ENCODE data around the gene SHKBP1. TPM values are rescaled to one million over a fixed set of nuclear protein-coding genes. Genes with fewer than 3 reads are reported as not detected.

Gene SHKBP1
- polyA plus RNA-seq, 1 donor from 2014 or later, result 3.8 TPM

DNA sequence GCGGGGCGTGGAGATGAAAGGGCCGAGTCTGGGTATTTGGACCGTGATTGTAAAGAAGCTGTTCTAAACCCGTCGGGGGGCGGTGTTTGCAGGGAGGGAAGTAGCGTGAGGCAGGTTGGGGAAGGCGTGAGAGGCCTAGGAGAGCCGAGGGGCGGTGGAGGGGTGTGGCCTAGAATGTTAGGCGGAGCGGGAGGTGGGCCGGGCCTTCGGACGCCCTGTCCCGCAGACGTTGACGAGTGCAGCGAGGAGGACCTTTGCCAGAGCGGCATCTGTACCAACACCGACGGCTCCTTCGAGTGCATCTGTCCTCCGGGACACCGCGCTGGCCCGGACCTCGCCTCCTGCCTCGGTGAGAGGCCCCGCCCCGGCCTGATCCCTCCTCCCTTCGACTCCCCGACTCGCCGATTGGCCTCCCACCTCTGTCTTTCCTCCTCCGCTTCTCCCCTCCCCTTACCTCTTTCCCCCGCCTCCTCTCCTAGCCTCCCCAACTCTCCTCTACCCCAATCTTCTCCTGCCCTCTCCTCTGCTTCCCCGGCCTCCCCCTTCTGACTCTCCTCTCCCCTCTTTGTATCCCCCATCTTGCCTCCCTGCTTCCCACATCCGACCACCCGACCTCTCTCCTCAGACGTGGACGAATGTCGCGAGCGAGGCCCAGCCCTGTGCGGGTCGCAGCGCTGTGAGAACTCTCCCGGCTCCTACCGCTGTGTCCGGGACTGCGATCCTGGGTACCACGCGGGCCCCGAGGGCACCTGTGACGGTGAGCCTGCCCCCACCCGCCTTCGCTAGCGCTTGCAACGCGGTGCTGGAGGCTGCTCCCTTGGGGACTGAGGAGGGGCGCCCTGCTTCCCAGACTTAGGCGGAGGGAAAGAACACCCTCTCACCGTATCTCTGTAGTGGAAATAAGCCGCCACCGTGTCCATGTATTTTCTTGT is 37.3 kb downstream of the SHKBP1 start:
- no peak overlapping the region for H3K9ac ChIP-seq (ENCODE audit: low read length)
- no peaks in the 10 kb centered on the region for H3K79me2 ChIP-seq (replicated peaks; ENCODE audit: insufficient read depth, low read length)
- H3F3A ChIP-seq (ENCODE audit: insufficient read depth, low read length, poor library complexity, severe bottlenecking), result no peaks in the 10 kb centered on the region
- H3K27ac ChIP-seq (ENCODE audit: low read length), result no peak overlapping the region
- H3K36me3 ChIP-seq (ENCODE audit: insufficient read depth, low read length), result no peaks in the 10 kb centered on the region
- TF ChIP-seq, protein P1, sequence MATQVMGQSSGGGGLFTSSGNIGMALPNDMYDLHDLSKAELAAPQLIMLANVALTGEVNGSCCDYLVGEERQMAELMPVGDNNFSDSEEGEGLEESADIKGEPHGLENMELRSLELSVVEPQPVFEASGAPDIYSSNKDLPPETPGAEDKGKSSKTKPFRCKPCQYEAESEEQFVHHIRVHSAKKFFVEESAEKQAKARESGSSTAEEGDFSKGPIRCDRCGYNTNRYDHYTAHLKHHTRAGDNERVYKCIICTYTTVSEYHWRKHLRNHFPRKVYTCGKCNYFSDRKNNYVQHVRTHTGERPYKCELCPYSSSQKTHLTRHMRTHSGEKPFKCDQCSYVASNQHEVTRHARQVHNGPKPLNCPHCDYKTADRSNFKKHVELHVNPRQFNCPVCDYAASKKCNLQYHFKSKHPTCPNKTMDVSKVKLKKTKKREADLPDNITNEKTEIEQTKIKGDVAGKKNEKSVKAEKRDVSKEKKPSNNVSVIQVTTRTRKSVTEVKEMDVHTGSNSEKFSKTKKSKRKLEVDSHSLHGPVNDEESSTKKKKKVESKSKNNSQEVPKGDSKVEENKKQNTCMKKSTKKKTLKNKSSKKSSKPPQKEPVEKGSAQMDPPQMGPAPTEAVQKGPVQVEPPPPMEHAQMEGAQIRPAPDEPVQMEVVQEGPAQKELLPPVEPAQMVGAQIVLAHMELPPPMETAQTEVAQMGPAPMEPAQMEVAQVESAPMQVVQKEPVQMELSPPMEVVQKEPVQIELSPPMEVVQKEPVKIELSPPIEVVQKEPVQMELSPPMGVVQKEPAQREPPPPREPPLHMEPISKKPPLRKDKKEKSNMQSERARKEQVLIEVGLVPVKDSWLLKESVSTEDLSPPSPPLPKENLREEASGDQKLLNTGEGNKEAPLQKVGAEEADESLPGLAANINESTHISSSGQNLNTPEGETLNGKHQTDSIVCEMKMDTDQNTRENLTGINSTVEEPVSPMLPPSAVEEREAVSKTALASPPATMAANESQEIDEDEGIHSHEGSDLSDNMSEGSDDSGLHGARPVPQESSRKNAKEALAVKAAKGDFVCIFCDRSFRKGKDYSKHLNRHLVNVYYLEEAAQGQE (IDR thresholded peaks at IDR 0.05; ENCODE audit: borderline replicate concordance), result no peak
- TF ChIP-seq POLR2AphosphoS5 (IDR thresholded peaks at IDR 0.05) (no peak), RAD21 (conservative IDR thresholded peaks at IDR 0.05) (no peak), EZH2 (IDR thresholded peaks at IDR 0.05; ENCODE audit: borderline replicate concordance, insufficient read depth, low read length, poor library complexity, severe bottlenecking) (no peak), MXI1 (conservative IDR thresholded peaks at IDR 0.05; ENCODE audit: poor library complexity, severe bottlenecking) (no peak), SMC3 (conservative IDR thresholded peaks at IDR 0.05; ENCODE audit: poor library complexity) (no peak), TAF1 (IDR thresholded peaks at IDR 0.05; ENCODE audit: low read depth) (no peak), EP300 (conservative IDR thresholded peaks at IDR 0.05; ENCODE audit: poor library complexity, severe bottlenecking) (no peak)
- TF ChIP-seq, protein P2, sequence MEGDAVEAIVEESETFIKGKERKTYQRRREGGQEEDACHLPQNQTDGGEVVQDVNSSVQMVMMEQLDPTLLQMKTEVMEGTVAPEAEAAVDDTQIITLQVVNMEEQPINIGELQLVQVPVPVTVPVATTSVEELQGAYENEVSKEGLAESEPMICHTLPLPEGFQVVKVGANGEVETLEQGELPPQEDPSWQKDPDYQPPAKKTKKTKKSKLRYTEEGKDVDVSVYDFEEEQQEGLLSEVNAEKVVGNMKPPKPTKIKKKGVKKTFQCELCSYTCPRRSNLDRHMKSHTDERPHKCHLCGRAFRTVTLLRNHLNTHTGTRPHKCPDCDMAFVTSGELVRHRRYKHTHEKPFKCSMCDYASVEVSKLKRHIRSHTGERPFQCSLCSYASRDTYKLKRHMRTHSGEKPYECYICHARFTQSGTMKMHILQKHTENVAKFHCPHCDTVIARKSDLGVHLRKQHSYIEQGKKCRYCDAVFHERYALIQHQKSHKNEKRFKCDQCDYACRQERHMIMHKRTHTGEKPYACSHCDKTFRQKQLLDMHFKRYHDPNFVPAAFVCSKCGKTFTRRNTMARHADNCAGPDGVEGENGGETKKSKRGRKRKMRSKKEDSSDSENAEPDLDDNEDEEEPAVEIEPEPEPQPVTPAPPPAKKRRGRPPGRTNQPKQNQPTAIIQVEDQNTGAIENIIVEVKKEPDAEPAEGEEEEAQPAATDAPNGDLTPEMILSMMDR (IDR thresholded peaks at IDR 0.05; ENCODE audit: poor library complexity, severe bottlenecking), result no peak
- H4K20me1 ChIP-seq (ENCODE audit: insufficient read depth), result no peaks in the 10 kb centered on the region
- no peaks in the 10 kb centered on the region for H3K9me3 ChIP-seq (ENCODE audit: low read length)
- no peak overlapping the region for H3K4me3 ChIP-seq (ENCODE audit: low read length)
- no peaks in the 10 kb centered on the region for H3K9me2 ChIP-seq (ENCODE audit: insufficient read depth, low read length)
- no peak overlapping the region for H2AFZ ChIP-seq (ENCODE audit: low read depth, low read length)
- peaks cover 20% of the 10 kb centered on the region for H3K27me3 ChIP-seq (ENCODE audit: insufficient read depth, low read depth, low read length)
- H3K4me2 ChIP-seq (ENCODE audit: low read length), result no peak overlapping the region

DNA sequence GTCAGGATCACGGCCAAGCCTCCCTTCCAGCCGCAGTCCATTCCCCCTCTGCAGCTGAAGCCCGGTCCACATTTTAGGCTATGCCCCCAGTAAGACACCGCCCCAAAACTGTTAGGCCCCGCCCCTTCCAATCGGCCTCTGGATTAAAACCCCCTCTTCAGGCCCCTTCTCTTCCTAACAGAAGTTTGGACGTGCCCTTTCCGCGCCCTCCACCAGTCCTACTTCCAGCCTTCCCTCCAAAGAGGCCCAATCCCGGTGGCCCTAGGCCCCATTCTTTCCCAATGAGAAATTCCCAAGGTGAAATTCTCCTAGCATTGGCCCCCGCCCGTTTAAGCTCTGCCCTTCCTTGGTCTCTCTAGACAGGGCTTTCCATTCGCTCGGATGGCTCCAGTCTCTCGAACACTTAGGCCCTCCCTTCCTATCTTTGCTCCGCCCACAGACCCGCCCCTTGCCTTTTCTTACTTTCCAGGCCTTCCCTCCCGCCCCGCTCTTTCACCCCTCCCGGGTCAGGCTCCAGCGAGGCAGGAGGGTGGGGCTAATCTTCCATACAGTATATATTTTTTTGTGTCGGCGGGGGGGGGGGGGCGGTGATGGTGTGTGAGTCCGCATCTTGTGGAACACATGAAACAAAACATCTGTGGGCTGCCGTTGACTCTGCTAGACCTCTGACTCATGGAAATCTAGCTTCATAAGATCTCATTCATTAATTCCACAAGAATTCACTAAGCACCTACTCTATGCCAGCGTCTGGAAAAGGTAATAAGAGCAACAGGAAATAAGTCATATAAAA is 38.1 kb downstream of the SHKBP1 start:
- Histone ChIP-seq H2AFZ (ENCODE audit: low read depth, low read length) (no peak overlapping the region), H3K9me2 (ENCODE audit: insufficient read depth, low read length) (no peaks in the 10 kb centered on the region)

More for the DNA sequence above, 38.1 kb downstream of the SHKBP1 start:
- TF ChIP-seq SMC3 (conservative IDR thresholded peaks at IDR 0.05; ENCODE audit: poor library complexity) (no peak), EP300 (conservative IDR thresholded peaks at IDR 0.05; ENCODE audit: poor library complexity, severe bottlenecking) (no peak), POLR2AphosphoS5 (IDR thresholded peaks at IDR 0.05) (no peak), RAD21 (conservative IDR thresholded peaks at IDR 0.05) (no peak), MXI1 (conservative IDR thresholded peaks at IDR 0.05; ENCODE audit: poor library complexity, severe bottlenecking) (no peak), EZH2 (IDR thresholded peaks at IDR 0.05; ENCODE audit: borderline replicate concordance, insufficient read depth, low read length, poor library complexity, severe bottlenecking) (no peak), TAF1 (IDR thresholded peaks at IDR 0.05; ENCODE audit: low read depth) (no peak)
- TF ChIP-seq, protein P2 (IDR thresholded peaks at IDR 0.05; ENCODE audit: poor library complexity, severe bottlenecking), result no peak
- TF ChIP-seq, protein P1 (IDR thresholded peaks at IDR 0.05; ENCODE audit: borderline replicate concordance), result no peak
- H3K9ac ChIP-seq (ENCODE audit: low read length), result no peak overlapping the region
- H3K4me3 ChIP-seq (ENCODE audit: low read length), result no peak overlapping the region
- no peaks in the 10 kb centered on the region for H3K36me3 ChIP-seq (ENCODE audit: insufficient read depth, low read length)
- no peaks in the 10 kb centered on the region for H3F3A ChIP-seq (ENCODE audit: insufficient read depth, low read length, poor library complexity, severe bottlenecking)
- H4K20me1 ChIP-seq (ENCODE audit: insufficient read depth), result no peaks in the 10 kb centered on the region
- H3K79me2 ChIP-seq (replicated peaks; ENCODE audit: insufficient read depth, low read length), result no peaks in the 10 kb centered on the region
- peaks cover 11% of the 10 kb centered on the region for H3K27me3 ChIP-seq (ENCODE audit: insufficient read depth, low read depth, low read length)
- H3K9me3 ChIP-seq (ENCODE audit: low read length), result no peaks in the 10 kb centered on the region
- no peak overlapping the region for H3K4me2 ChIP-seq (ENCODE audit: low read length)
- no peak overlapping the region for H3K27ac ChIP-seq (ENCODE audit: low read length)
